Stimulated activated CD8-positive, alpha-beta memory T cell treated with anti-CD3 and anti-CD28 coated beads, Interleukin-4, amount 100 ng/mL, for 24 hours (primary cell): ENCODE measurements around the gene TMIGD3.

Experiments used
- DNase-seq: peaks from one replicate; pipeline ENCODE4 v3.0.0-alpha.2; 2020; ENCODE audit warnings: low read depth

The TMIGD3 gene

GRCh38 chr1:111474521-111474920 lies 28.9 kb downstream of the TMIGD3 start:
- DNase-seq = no peak

GRCh38 chr1:111474106-111474505 lies 29.3 kb downstream of the TMIGD3 start:
- DNase-seq = no peak

GRCh38 chr1:111471538-111471937 lies 31.9 kb downstream of the TMIGD3 start:
- no peak for DNase-seq

GRCh38 chr1:111471012-111471411 lies 32.4 kb downstream of the TMIGD3 start:
- DNase-seq = peak; percentile 34

- DNase-seq = no peak
Observed at GRCh38 chr1:111470596-111470995, 32.8 kb downstream of the TMIGD3 start.

- DNase-seq = no peak
Observed at GRCh38 chr1:111469539-111469938, 33.9 kb downstream of the TMIGD3 start.

GRCh38 chr1:111468717-111469100 lies 34.7 kb downstream of the TMIGD3 start:
- DNase-seq = no peak

- no peak for DNase-seq
Observed at GRCh38 chr1:111467865-111468716, 35.3 kb downstream of the TMIGD3 start.

- DNase-seq = no peak
Observed at GRCh38 chr1:111466480-111466879, 37.0 kb downstream of the TMIGD3 start.

GRCh38 chr1:111465754-111466153 lies 37.7 kb downstream of the TMIGD3 start:
- no peak for DNase-seq

GRCh38 chr1:111463029-111463683 lies 40.3 kb downstream of the TMIGD3 start:
- no peak for DNase-seq

GRCh38 chr1:111462370-111463028 lies 40.9 kb downstream of the TMIGD3 start:
- no peak for DNase-seq

GRCh38 chr1:111461765-111462164 lies 41.7 kb downstream of the TMIGD3 start:
- no peak for DNase-seq

GRCh38 chr1:111455642-111456031 lies 47.8 kb downstream of the TMIGD3 start:
- no peak for DNase-seq

GRCh38 chr1:111454859-111455641 lies 48.4 kb downstream of the TMIGD3 start:
- no peak for DNase-seq

- DNase-seq = no peak
Observed at GRCh38 chr1:111453706-111454105, 49.7 kb downstream of the TMIGD3 start.

GRCh38 chr1:111452581-111452980 lies 50.9 kb downstream of the TMIGD3 start:
- no peak for DNase-seq

- DNase-seq = no peak
Observed at GRCh38 chr1:111450185-111450584, 53.2 kb downstream of the TMIGD3 start.

- no peak for DNase-seq
Observed at GRCh38 chr1:111449703-111450017, 53.8 kb downstream of the TMIGD3 start.

- peak; percentile 77 for DNase-seq
Observed at GRCh38 chr1:111448918-111449702, 54.3 kb downstream of the TMIGD3 start, which contains the start of the genes ATP5PB and WDR77. Gene ATP5PB, plus strand, starts transcription at chr1:111449464. Its CDS starts 78 bp downstream, at chr1:111449542. Gene WDR77, minus strand, starts transcription at chr1:111449256. Its CDS starts 87 bp downstream, at chr1:111449169.

GRCh38 chr1:111448482-111448917 lies 54.9 kb downstream of the TMIGD3 start:
- DNase-seq = no peak
